Measurements from ENCODE around the gene P3R3URF.
A peak's percentile ranks its signal among the peaks of the same experiment; 100 is the strongest.
"Not testable (repeated sequence)": the region's sequence is repeated elsewhere in the genome, so short reads cannot be mapped to it uniquely, and the experiment has no call there.

Gene P3R3URF

GRCh38 chr1:46176211-46176865, at the start of gene P3R3URF:
P3R3URF (minus strand) TSS chr1:46176488; CDS start chr1:46176471, 17 bp downstream.
- TF ChIP-seq CTCF (conservative IDR thresholded peaks at IDR 0.05; ENCODE audit: low read depth): no peak
- POLR2A ChIA-PET (ENCODE audit: low non-redundant PET): interaction anchor here (0.6 kb wide), 2 partner anchors 33 to 41 kb away, joined by 3 to 4 read pairs; no protein-coding TSS in a partner anchor
- CTCF ChIA-PET: no interaction called here
- no peak for DNase-seq (ENCODE audit: low spot score)
- H3K27ac ChIP-seq: peak within 1 kb of the TSS; percentile 69; the same call in 1 of the 2 replicates

DNA sequence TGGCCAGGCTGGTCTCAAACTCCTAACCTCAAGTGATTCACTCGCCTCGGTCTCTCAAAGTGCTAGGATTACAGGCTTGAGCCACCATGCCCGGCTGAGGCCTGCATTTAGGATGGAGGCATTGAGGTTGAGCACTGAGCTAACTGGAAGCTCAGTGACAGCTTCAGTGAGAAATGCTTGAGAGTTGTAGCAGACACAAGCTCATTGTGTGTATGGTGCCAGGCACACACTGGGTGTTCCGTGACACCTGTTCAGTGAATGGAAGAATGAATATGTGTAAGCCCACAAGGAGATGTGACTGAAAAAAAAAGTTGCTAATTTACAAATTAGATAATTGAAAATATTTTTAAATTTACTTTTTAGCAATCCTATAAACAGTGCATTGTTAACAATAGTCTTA, 48.7 kb upstream of the P3R3URF start:
- CTCF ChIA-PET: interaction anchor here (0.7 to 2.0 kb wide), 2 partner anchors 21 to 793 kb away, joined by 6 to 13 read pairs; no protein-coding TSS in a partner anchor
- H3K27ac ChIP-seq: no peak overlapping the region
- no peak for TF ChIP-seq CTCF (conservative IDR thresholded peaks at IDR 0.05; ENCODE audit: low read depth)
- POLR2A ChIA-PET (ENCODE audit: low non-redundant PET): no interaction called here
- DNase-seq (ENCODE audit: low spot score): no peak

- H3K27ac ChIP-seq: peak overlapping the region; percentile 62
- peak; percentile 71 for DNase-seq (ENCODE audit: low spot score)
- CTCF ChIA-PET: interaction anchor here (0.6 to 2.0 kb wide), 28 partner anchors 9 to 537 kb away, joined by 3 to 26 read pairs (median 5); partner anchors contain the start of genes GPBP1L1, POMGNT1 and TSPAN1
- POLR2A ChIA-PET (ENCODE audit: low non-redundant PET): interaction anchor here (0.6 kb wide), 1 partner anchor 16 kb away, joined by 3 read pairs; no protein-coding TSS in a partner anchor
- peak; percentile 98 for TF ChIP-seq CTCF (conservative IDR thresholded peaks at IDR 0.05; ENCODE audit: low read depth)
These were observed 47.2 kb upstream of the P3R3URF start for GRCh38 chr1:46223472-46223943.

DNA sequence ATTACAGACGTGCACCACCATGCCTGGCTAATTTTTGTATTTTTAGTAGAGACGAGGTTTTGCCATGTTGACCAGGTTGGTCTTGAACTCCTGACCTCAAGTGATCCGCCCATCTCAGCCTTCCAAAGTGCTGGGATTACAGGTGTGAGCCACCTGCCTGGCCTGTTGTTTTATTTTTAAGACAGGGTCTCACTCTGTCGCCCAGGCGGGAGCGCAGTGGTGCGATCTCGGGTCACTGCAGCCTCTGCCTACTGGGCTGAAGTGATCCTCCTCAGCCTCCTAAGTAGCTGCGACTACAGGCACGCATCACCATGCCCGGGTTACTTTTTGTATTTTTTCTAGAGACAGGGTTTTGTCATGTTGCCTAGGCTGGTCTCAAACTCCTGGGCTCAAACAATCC, 46.8 kb upstream of the P3R3URF start:
- H3K27ac ChIP-seq: peak overlapping the region; percentile 62
- ChIA-PET CTCF (interaction anchor here (0.6 to 2.0 kb wide), 22 partner anchors 9 to 537 kb away, joined by 3 to 26 read pairs (median 6); partner anchors contain the start of genes GPBP1L1, POMGNT1 and TSPAN1), POLR2A (ENCODE audit: low non-redundant PET) (interaction anchor here (1.0 kb wide), 1 partner anchor 28 kb away, joined by 4 read pairs; no protein-coding TSS in a partner anchor)
- DNase-seq (ENCODE audit: low spot score): not testable (repeated sequence)

DNA sequence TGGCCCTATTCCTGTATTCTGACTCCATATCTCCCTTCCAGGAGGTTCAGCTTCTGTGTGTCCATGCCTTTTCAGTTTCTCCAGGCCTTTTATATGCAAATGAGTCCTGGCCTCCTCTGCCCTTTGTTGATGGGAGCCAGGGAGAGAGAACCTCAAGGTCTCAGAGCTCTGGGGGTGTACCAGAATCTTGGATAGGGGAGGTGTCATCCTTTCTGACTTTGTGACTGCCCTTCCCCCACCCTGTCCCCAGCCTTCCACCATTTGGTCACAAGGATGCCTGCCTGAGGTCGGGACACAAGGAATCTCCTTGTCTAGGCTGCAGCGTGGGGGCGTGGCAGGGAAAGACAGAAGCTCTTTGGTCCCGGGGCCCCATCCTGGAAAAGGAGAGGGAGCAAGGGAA, 45.5 kb upstream of the P3R3URF start:
- DNase-seq (ENCODE audit: low spot score): no peak
- H3K27ac ChIP-seq: peak overlapping the region; percentile 31
- ChIA-PET CTCF (interaction anchor here (1.2 kb wide), 1 partner anchor 39 kb away, joined by 4 read pairs; no protein-coding TSS in a partner anchor), POLR2A (ENCODE audit: low non-redundant PET) (no interaction called here)
- TF ChIP-seq CTCF (conservative IDR thresholded peaks at IDR 0.05; ENCODE audit: low read depth): no peak

GRCh38 chr1:46220808-46221207, 44.5 kb upstream of the P3R3URF start:
- ChIA-PET CTCF (interaction anchor here (0.6 to 1.4 kb wide), 2 partner anchors 38 to 186 kb away, joined by 4 read pairs; no protein-coding TSS in a partner anchor), POLR2A (ENCODE audit: low non-redundant PET) (interaction anchor here (0.6 kb wide), 1 partner anchor 14 kb away, joined by 3 read pairs; no protein-coding TSS in a partner anchor)
- no peak for TF ChIP-seq CTCF (conservative IDR thresholded peaks at IDR 0.05; ENCODE audit: low read depth)
- no peak for DNase-seq (ENCODE audit: low spot score)
- no peak overlapping the region for H3K27ac ChIP-seq
